Measurements from ENCODE around the gene CGB5. TPM values are rescaled to one million over a fixed set of nuclear protein-coding genes. Genes with fewer than 3 reads are reported as not detected.

CGB5 gene
- total and polyA plus RNA-seq, 5 donors from 2014 or later: not detected

- Mint-ChIP-seq H3K27ac (peak overlapping the region in 2 of 3 donors; percentile 79 to 86), H3K4me3 (peak overlapping the region; percentile 84 to 96 (median 93)), H3K4me1 (peaks cover 0 to 55% (median 25%) of the 10 kb centered on the region in 4 donors), H3K36me3 (peaks cover 16% of the 10 kb centered on the region), H3K9me3 (peaks cover 0 to 2% (median 0%) of the 10 kb centered on the region in 7 donors), H3K27me3 (peaks cover 11% of the 10 kb centered on the region)
- peak overlapping the region; percentile 95 for H3K4me3 ChIP-seq (ENCODE audit: low read depth, low read length)
- ATAC-seq (ENCODE audit: low read depth in 2 of 2) (no peak), DNase-seq (no peak)
- H3K36me3 ChIP-seq (ENCODE audit: control insufficient read depth, insufficient read depth, low read length): peaks cover 29% of the 10 kb centered on the region
- no peaks in the 10 kb centered on the region for H3K27me3 ChIP-seq (ENCODE audit: control insufficient read depth, insufficient read depth, low read length)
- H3K27ac ChIP-seq (ENCODE audit: insufficient read depth, low read length, poor library complexity, severe bottlenecking): no peak overlapping the region
- H3K9me3 ChIP-seq (ENCODE audit: control insufficient read depth in 2 of 2, low read length in 2 of 2): no peaks in the 10 kb centered on the region
- peaks cover 33% of the 10 kb centered on the region for H3K4me1 ChIP-seq (ENCODE audit: control insufficient read depth, insufficient read depth, low read length, poor library complexity, severe bottlenecking)
Measured at GRCh38 chr19:49086296-49086695, 42.6 kb downstream of the CGB5 start.

- Mint-ChIP-seq H3K4me3 (peak overlapping the region in 1 of 4 donors; percentile 61), H3K9me3 (no peaks in the 10 kb centered on the region), H3K36me3 (peaks cover 20% of the 10 kb centered on the region)
Measured at GRCh38 chr19:49091391-49092038, 47.9 kb downstream of the CGB5 start.

GRCh38 chr19:49092686-49093085 is 49.0 kb downstream of the CGB5 start:
- Histone ChIP-seq H3K36me3 (ENCODE audit: control insufficient read depth, insufficient read depth, low read length) (peaks cover 72% of the 10 kb centered on the region), H3K9me3 (ENCODE audit: control insufficient read depth in 2 of 2, low read length in 2 of 2) (no peaks in the 10 kb centered on the region), H3K4me1 (ENCODE audit: control insufficient read depth, insufficient read depth, low read length, poor library complexity, severe bottlenecking) (peaks cover 7% of the 10 kb centered on the region), H3K27me3 (ENCODE audit: control insufficient read depth, insufficient read depth, low read length) (no peaks in the 10 kb centered on the region), H3K27ac (ENCODE audit: insufficient read depth, low read length, poor library complexity, severe bottlenecking) (no peak overlapping the region), H3K4me3 (ENCODE audit: low read depth, low read length) (no peak overlapping the region)
- Mint-ChIP-seq H3K27me3 (no peaks in the 10 kb centered on the region), H3K27ac (no peak overlapping the region), H3K4me1 (peaks cover 4 to 38% (median 16%) of the 10 kb centered on the region in 4 donors), H3K4me3 (no peak overlapping the region), H3K36me3 (peaks cover 17% of the 10 kb centered on the region), H3K9me3 (no peaks in the 10 kb centered on the region)
- no peak for ATAC-seq (ENCODE audit: low read depth in 2 of 2)
- DNase-seq: no peak

More at GRCh38 chr19:49091391-49092038, 47.9 kb downstream of the CGB5 start:
- Histone ChIP-seq H3K27ac (ENCODE audit: insufficient read depth, low read length, poor library complexity, severe bottlenecking) (no peak overlapping the region), H3K4me1 (ENCODE audit: control insufficient read depth, insufficient read depth, low read length, poor library complexity, severe bottlenecking) (peaks cover 19% of the 10 kb centered on the region), H3K4me3 (ENCODE audit: low read depth, low read length) (no peak overlapping the region), H3K36me3 (ENCODE audit: control insufficient read depth, insufficient read depth, low read length) (peaks cover 70% of the 10 kb centered on the region), H3K9me3 (ENCODE audit: control insufficient read depth in 2 of 2, low read length in 2 of 2) (no peaks in the 10 kb centered on the region), H3K27me3 (ENCODE audit: control insufficient read depth, insufficient read depth, low read length) (no peaks in the 10 kb centered on the region)
- Mint-ChIP-seq H3K27me3 (no peaks in the 10 kb centered on the region), H3K4me1 (peaks cover 0 to 46% (median 23%) of the 10 kb centered on the region in 4 donors), H3K27ac (peak overlapping the region in 1 of 3 donors; percentile 26)
- DNase-seq (no peak), ATAC-seq (ENCODE audit: low read depth in 2 of 2) (no peak)

Other genes with a start within 250 kb of the CGB5 start
- gene BCAT2, start 232.8 kb upstream of the CGB5 start, total RNA-seq: 16.4 TPM
- 10 to 100 TPM; 19.5 to 23.0 (median 21.2) TPM for gene BCAT2, start 232.8 kb upstream of the CGB5 start, polyA plus RNA-seq
- 0.49 TPM for gene HSD17B14, start 207.4 kb upstream of the CGB5 start, total RNA-seq
- gene HSD17B14, start 207.4 kb upstream of the CGB5 start, polyA plus RNA-seq: 1 to 10 TPM in 1 of 4 donors, under 1 TPM in 3; 0.29 to 2.0 (median 0.61) TPM
- gene PLEKHA4, start 175.2 kb upstream of the CGB5 start, total RNA-seq: 2.8 TPM
- gene PLEKHA4, start 175.2 kb upstream of the CGB5 start, polyA plus RNA-seq: 1 to 10 TPM in 3 of 4 donors, under 1 TPM in 1; 0.84 to 4.6 (median 1.7) TPM
- gene PPP1R15A, start 171.4 kb upstream of the CGB5 start, total RNA-seq: 840 TPM
- gene PPP1R15A, start 171.4 kb upstream of the CGB5 start, polyA plus RNA-seq: 10 to 100 TPM; 39.1 to 65.6 (median 52.4) TPM
- gene TULP2, start 145.1 kb upstream of the CGB5 start, total RNA-seq: not detected
- gene TULP2, start 145.1 kb upstream of the CGB5 start, polyA plus RNA-seq: not detected
- 133 TPM for gene NUCB1, start 143.5 kb upstream of the CGB5 start, total RNA-seq
- gene NUCB1, start 143.5 kb upstream of the CGB5 start, polyA plus RNA-seq: 10 to 100 TPM; 72.8 to 99.3 (median 86.4) TPM
- not detected for gene DHDH, start 110.1 kb upstream of the CGB5 start, total RNA-seq
- gene DHDH, start 110.1 kb upstream of the CGB5 start, polyA plus RNA-seq: 1 to 10 TPM in 2 of 4 donors, under 1 TPM in 2; 0.68 to 2.4 (median 1.1) TPM
- gene BAX, start 89.0 kb upstream of the CGB5 start, total RNA-seq: 92.8 TPM
- 10 to 100 TPM; 47.9 to 73.1 (median 61.1) TPM for gene BAX, start 89.0 kb upstream of the CGB5 start, polyA plus RNA-seq
- 575 TPM for gene FTL, start 78.5 kb upstream of the CGB5 start, total RNA-seq
- gene FTL, start 78.5 kb upstream of the CGB5 start, polyA plus RNA-seq: 1,000 to 10,000 TPM; 4,061 to 5,675 (median 4,823) TPM
- 37.1 TPM for gene GYS1, start 50.5 kb upstream of the CGB5 start, total RNA-seq
- 10 to 100 TPM; 24.5 to 28.8 (median 26.2) TPM for gene GYS1, start 50.5 kb upstream of the CGB5 start, polyA plus RNA-seq
- 18.5 TPM for gene RUVBL2, start 50.0 kb upstream of the CGB5 start, total RNA-seq
- 10 to 100 TPM; 49.1 to 60.2 (median 52.9) TPM for gene RUVBL2, start 50.0 kb upstream of the CGB5 start, polyA plus RNA-seq
- gene LHB, start 26.8 kb upstream of the CGB5 start, total RNA-seq: not detected
- not detected for gene LHB, start 26.8 kb upstream of the CGB5 start, polyA plus RNA-seq
- not detected for gene CGB3, start 19.5 kb upstream of the CGB5 start, total RNA-seq
- gene CGB3, start 19.5 kb upstream of the CGB5 start, polyA plus RNA-seq: not detected
- gene CGB2, start 12.0 kb upstream of the CGB5 start, total RNA-seq: not detected
- gene CGB2, start 12.0 kb upstream of the CGB5 start, polyA plus RNA-seq: not detected
- not detected for gene CGB1, start 7.0 kb upstream of the CGB5 start, total RNA-seq
- not detected for gene CGB1, start 7.0 kb upstream of the CGB5 start, polyA plus RNA-seq
- gene CGB8, start 5.3 kb downstream of the CGB5 start, total RNA-seq: not detected
- not detected for gene CGB8, start 5.3 kb downstream of the CGB5 start, polyA plus RNA-seq
- not detected for gene CGB7, start 13.9 kb downstream of the CGB5 start, total RNA-seq
- gene CGB7, start 13.9 kb downstream of the CGB5 start, polyA plus RNA-seq: not detected
- gene NTF4, start 21.0 kb downstream of the CGB5 start, total RNA-seq: not detected
- not detected for gene NTF4, start 21.0 kb downstream of the CGB5 start, polyA plus RNA-seq
- gene KCNA7, start 28.9 kb downstream of the CGB5 start, total RNA-seq: not detected
- not detected for gene KCNA7, start 28.9 kb downstream of the CGB5 start, polyA plus RNA-seq
- gene SNRNP70, start 41.6 kb downstream of the CGB5 start, total RNA-seq: 381 TPM
- gene SNRNP70, start 41.6 kb downstream of the CGB5 start, polyA plus RNA-seq: 10 to 100 TPM; 45.5 to 55.4 (median 52.2) TPM
- 5.5 TPM for gene LIN7B, start 70.5 kb downstream of the CGB5 start, total RNA-seq
- gene LIN7B, start 70.5 kb downstream of the CGB5 start, polyA plus RNA-seq: 1 to 10 TPM; 2.6 to 4.4 (median 4.2) TPM
- 1.7 TPM for gene C19orf73, start 75.3 kb downstream of the CGB5 start, total RNA-seq
- gene C19orf73, start 75.3 kb downstream of the CGB5 start, polyA plus RNA-seq: 1 to 10 TPM; 1.1 to 3.7 (median 2.0) TPM
- 2.6 TPM for gene PPFIA3, start 75.7 kb downstream of the CGB5 start, total RNA-seq
- gene PPFIA3, start 75.7 kb downstream of the CGB5 start, polyA plus RNA-seq: under 1 TPM in 3 of 4 donors, not detected in 1; 0.11 to 0.17 (median 0.17) TPM
- gene HRC, start 111.5 kb downstream of the CGB5 start, total RNA-seq: not detected
- not detected for gene HRC, start 111.5 kb downstream of the CGB5 start, polyA plus RNA-seq
- not detected for gene TRPM4, start 113.9 kb downstream of the CGB5 start, total RNA-seq
- not detected for gene TRPM4, start 113.9 kb downstream of the CGB5 start, polyA plus RNA-seq